CD4-positive, alpha-beta T cell treated with Interferon alpha-2 for 1 hour (primary cell): ENCODE results near the gene PLEKHG4B.
"Not testable (repeated sequence)": the region's sequence is repeated elsewhere in the genome, so short reads cannot be mapped to it uniquely, and the experiment has no call there.

Experiments
- DNase-seq, 2 donors: peaks; one replicate each; pipeline ENCODE4 v3.0.0-alpha.2; 2020 to 2022

Gene PLEKHG4B

GRCh38 chr5:235527-235926 is 143.6 kb downstream of the PLEKHG4B start:
- not testable (repeated sequence) for DNase-seq

- DNase-seq: not testable (repeated sequence)
These were observed 146.0 kb downstream of the PLEKHG4B start for GRCh38 chr5:237931-238330.
